ENCODE data around the gene C2CD2L.
A peak's percentile ranks its signal among the peaks of the same experiment; 100 is the strongest.
"Not testable (repeated sequence)": the region's sequence is repeated elsewhere in the genome, so short reads cannot be mapped to it uniquely, and the experiment has no call there.

The C2CD2L gene

DNA sequence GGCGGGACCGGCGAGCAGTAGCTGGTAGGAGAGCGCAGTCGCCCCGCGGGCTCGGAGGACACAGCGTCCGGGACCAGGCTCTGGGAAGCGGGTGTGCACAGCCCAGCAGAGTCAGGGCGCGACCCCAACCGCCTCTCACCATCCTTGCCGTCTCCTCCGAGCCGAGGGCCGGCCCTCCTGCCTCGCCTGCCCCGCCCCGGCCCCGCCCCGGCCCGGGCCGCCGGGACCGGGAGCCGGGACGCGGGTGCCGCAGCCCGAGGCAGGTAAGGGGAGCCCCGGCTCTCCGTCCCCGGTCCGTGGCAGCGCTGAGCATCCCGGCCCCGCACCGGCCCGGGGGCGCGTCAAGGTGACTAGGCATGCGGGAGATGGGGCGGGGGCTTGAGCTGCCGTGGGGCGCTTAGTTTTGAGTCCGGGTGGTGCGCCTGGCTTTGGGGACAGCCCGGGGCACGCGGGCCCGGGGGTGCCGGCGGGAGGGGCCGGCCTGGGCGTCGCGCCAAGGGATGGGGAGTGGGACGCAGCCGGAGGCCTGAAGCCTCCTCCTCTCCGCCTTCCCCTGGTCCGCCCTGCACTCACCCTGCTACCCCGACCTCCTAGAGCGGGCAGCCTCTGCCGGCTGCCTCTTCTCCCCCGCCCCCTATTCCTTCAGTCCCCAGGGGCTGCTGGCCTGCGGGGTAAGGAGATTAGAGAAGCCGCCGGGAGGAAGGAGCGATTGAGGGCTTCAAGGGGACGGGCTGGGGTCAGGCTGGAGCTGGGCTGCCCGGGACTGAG lies 42.1 kb downstream of the C2CD2L start, which contains the start of gene ABCG4:
TSS of gene ABCG4 (plus strand) at position 35 of the 768 bp plus-strand sequence. CDS start 914 bp downstream, outside the sequence.
- DNase-seq (ENCODE audit: low read depth in 3 of 3, low spot score in 1 of 3): peak in 1 of 3 donors; percentile 12

DNA sequence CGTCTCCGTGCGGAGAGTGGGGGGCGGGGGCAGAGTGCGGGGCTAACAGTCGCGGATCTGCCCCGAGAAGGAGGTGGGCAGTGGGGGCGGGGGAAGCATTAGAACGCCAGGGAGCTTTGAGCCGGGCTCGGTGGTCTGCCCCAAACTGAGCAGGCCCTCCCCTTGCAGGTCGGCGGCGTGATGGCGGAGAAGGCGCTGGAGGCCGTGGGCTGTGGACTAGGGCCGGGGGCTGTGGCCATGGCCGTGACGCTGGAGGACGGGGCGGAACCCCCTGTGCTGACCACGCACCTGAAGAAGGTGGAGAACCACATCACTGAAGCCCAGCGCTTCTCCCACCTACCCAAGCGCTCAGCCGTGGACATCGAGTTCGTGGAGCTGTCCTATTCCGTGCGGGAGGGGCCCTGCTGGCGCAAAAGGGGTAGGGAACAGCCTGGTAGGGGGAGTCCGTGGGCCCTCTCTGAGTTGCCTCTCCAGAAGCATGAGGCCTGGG lies 42.7 kb downstream of the C2CD2L start:
- no peak for DNase-seq (ENCODE audit: low read depth in 3 of 3, low spot score in 1 of 3)

DNA sequence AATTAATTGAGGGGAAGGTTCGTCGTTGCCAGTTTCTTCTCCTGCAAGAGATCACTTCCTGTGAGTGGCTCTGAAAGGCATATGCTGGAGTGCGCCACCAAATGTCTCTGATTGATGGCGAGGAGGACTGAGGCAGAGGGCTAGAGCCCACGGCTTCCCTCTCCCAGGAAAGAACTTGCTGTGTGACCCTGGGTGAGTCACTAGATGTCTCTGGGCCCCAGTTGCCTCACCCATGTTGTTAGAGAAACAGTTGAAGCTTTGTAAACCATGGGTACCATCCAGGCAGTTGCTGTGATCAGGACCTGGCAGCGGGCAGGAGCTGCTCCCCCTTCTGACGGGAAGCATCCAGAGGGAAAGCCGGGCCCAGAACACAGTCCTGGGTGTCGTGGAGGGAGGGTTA lies 44.9 kb downstream of the C2CD2L start:
- DNase-seq (ENCODE audit: low read depth in 3 of 3, low spot score in 1 of 3): no peak

DNA sequence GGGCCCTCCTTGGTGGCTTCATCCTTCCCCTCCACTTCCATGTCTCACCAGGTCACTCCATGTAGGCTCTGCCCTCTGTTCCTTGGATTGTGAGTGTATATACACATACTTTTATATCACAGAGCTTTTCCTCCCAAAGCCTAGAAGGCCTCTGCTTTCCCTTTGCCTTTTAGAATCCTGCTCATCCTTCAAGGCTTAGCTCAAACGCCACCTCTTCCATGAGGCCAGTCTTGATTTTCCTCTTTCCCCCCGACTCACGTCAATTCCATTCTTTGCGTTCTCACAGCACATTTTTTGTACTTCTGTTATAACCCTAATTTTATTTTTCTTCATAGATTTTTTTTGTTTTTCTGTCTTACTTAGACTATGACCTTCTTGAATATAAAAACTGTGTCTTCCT lies 45.5 kb downstream of the C2CD2L start:
- DNase-seq (ENCODE audit: low read depth in 3 of 3, low spot score in 1 of 3): no peak

DNA sequence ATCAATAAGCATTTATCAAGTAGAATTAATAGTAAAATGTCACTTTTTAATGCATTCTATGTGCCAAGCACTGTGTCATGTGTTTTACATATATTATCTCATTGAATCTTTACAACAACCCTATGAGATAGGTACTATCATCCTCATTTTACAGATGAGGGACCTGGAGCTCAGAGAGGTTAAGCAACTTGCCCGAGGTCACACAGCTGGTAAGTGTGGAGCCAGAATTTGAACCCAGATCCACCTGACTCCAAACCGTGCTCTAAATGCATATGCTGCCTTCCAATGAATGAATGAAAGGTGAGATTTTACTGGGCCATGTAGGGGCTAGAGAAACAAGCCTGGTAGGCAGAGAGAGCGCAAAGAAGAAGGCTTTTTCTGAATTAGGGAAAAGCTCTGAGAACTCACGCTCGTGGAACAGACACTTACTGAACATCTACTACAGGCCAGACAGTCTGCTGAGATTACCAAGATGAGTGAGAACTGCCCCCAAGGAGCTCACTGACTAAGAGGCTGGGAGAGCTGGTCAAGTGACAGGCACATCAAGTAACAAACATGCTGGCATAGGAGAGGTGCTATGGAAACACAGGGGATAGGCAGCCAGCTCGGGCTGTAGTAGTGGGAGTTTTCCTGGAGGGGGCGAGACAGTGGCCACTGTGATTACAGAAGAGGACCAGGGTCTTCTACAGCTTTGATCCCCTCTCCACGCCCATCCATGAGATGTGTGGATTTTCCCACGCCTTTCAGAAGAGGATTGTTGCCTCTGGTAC lies 46.1 kb downstream of the C2CD2L start:
- no peak for DNase-seq (ENCODE audit: low read depth in 3 of 3, low spot score in 1 of 3)

DNA sequence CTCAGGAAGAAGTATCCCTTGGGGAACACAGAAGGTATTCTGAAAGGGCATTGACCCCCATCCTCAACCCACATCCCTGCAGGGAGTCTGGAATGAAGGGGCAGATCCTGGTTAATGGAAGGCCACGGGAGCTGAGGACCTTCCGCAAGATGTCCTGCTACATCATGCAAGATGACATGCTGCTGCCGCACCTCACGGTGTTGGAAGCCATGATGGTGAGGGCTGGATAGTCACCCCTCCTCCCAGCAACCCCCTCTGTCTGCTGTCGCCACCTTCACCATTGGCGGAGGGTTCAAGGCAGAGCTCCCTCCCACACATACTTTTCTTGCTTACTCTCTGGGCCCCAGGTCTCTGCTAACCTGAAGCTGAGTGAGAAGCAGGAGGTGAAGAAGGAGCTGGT lies 47.0 kb downstream of the C2CD2L start:
- DNase-seq (ENCODE audit: low read depth in 3 of 3, low spot score in 1 of 3): no peak

DNA sequence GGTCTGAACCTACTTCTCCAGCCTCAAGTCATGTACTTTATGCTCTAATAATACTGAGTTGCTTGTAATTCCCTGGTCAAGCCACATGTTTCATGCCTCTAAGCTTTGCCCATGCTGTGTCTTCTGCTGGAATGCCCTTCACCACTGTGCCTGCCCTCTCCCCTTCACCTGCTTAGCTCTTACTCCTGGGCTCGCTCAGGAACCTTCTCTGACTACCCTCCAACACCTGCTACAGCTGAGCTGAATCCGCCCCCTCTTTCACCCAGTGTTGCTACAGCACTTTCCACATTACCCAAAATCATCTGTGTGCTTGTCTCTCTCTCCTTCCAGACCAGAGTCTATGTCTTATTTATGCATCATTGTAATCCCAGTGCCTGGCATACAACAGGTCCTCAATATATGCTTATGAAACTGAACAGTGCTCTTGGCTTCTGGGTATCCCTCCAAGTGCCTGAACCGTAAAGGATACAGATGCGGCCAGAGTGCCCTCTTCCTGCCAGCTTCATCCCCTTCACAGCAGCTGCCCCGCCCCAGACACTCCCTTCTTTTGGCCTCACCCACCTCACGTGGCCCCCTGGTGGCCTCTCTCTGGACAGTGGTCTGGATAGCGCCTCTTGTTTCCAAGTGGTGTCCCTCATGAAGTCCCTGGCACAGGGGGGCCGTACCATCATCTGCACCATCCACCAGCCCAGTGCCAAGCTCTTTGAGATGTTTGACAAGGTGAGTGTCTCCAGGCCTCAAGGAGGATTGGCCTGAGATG lies 48.8 kb downstream of the C2CD2L start:
- DNase-seq (ENCODE audit: low read depth in 3 of 3, low spot score in 1 of 3): no peak

DNA sequence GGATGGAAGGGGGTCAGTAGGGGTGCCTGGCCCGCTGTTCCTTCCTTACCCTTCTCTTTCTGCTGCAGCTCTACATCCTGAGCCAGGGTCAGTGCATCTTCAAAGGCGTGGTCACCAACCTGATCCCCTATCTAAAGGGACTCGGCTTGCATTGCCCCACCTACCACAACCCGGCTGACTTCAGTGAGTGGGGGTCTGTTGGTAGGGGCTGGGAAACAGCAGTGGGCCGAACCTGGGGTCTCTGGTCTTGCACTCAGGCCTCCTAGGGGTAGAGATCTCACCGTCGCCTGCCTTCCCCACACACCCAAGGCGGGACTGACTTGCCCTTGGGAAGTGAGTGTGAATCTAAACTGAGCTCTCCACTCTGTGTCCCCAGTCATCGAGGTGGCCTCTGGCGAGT lies 49.4 kb downstream of the C2CD2L start:
- no peak for DNase-seq (ENCODE audit: low read depth in 3 of 3, low spot score in 1 of 3)

DNA sequence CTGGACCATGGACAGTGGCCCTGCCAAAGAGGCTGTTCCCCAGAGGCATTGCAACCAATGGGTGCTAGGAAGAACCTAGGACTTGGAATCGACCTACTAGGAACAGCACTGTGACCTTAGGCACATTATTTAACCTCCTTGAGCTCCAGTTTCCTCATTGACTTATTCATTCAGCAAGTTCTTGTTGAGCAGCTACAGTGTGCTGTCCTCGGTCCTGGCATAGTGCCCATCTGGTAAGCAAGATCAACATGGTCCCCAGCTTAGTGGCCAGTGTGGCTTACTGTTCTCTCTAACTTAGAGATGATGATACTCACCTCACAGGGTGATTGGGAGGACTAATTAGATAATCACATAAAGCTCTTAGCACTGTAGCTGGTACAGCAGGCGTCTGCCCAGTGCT lies 49.9 kb downstream of the C2CD2L start:
- DNase-seq (ENCODE audit: low read depth in 3 of 3, low spot score in 1 of 3): no peak

DNA sequence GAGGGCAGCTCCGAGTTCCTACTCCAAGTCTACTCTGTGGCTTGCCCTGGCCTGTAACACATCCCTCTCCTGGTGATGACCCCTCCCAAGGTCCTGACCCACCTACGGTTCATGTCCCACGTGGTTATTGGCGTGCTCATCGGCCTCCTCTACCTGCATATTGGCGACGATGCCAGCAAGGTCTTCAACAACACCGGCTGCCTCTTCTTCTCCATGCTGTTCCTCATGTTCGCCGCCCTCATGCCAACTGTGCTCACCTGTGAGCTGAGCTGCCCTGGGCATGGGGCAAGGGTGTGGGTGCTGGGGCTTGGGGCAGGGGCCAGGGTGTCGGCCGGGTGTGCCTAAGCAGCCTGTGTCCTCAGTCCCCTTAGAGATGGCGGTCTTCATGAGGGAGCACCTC lies 51.3 kb downstream of the C2CD2L start:
- no peak for DNase-seq (ENCODE audit: low read depth in 3 of 3, low spot score in 1 of 3)

DNA sequence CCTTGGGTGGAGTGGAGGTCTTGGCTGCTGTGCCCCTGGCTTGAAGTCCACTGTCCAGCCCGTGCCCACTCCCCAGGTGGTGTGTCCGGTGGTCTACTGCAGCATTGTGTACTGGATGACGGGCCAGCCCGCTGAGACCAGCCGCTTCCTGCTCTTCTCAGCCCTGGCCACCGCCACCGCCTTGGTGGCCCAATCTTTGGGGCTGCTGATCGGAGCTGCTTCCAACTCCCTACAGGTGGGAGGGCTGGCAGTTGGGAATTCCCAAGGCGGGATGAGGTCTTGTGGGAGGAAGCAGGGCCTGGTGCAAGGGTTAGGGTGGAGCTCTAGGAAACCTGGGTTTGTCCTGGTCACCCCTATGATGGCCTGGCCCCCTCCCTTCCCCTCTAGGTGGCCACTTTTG lies 53.0 kb downstream of the C2CD2L start:
- DNase-seq (ENCODE audit: low read depth in 3 of 3, low spot score in 1 of 3): no peak

DNA sequence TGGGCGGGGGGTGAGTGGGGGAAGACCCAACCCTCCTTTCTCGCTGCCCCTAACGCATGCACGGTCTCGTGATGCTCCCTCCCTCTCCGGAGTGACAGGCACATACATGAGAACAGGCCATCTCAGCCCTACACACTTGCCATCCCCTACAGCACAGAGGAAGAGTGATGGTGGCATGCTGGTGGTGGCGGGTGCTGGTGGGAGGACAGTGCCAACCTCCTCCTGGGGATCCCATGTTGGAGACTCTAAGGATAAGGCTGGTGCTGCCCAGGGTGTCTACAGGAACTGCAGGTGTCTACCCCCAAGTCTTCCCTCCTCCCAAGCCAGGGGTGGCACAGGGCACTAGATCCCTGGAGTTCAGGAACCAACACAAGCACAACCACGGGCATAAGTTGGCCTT lies 54.7 kb downstream of the C2CD2L start:
- DNase-seq (ENCODE audit: low read depth in 3 of 3, low spot score in 1 of 3): no peak

DNA sequence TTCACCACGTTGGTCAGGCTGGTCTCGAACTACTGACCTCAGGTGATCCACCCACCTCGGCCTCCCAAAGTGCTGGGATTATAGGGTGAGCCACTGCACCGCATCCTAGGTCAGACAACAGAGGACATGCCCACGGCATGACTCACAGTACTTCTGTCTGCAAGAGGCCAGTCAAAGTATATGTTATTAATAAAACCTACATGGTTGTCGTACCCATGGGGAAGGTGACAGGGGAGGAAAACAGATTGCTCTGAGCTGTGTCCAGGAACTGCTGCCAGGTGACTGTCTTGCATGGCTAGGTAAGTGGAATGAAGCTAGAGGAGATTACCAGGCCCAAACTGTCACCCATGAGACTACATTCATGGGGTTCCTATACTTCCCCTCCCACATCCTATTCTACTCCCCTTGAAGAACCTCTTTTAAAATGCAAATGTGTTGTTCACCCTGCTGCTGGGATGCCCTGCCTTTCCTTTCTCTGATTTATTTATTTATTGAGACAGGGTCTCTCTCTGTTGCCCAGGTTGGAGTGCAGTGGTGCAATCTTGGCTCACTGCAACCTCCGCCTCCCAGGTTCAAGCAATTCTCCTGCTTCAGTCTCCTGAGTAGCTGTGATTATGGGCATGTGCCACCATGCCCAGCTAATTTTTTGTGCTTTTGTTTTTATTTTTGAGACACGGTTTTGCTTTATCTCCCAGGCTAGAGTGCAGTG lies 59.4 kb downstream of the C2CD2L start:
- DNase-seq (ENCODE audit: low read depth in 3 of 3, low spot score in 1 of 3): no peak

DNA sequence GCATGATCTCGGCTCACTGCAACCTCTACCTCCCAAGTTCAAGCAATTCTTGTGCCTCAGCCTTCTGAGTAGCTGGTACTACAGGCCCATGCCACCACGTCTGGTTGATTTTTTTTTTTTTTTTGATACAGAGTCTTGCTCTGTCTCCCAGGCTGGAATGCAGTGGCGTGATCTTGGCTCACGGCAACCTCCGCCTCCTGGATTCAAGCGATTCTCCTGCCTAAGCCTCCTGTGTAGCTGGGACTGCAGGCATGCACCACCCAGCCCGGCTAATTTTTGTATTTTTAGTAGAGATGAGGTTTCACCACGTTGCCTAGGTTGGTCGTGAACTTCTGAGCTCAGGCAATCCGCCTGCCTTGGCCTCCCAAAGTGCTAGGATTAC lies 59.9 kb downstream of the C2CD2L start:
- DNase-seq (ENCODE audit: low read depth in 3 of 3, low spot score in 1 of 3): not testable (repeated sequence)

DNA sequence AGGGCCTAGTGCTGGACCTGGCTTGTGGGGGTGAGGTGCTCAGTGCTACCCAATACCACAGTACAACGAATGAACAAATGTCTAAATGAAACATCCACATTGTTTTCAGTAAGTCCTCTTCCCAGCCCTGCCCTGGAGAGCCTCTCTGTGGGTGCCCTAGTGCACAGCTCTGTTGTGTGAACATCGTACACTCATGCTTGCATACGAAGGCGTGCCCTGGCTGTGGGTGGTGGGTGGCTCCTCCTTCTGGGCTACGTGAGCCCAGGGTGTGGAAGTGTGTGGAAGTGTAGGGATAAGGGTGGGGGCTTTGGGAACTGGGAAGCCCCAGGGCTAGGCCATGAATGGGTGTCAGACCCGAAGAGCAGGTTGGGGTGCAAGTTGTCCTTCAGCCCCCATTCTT lies 60.8 kb downstream of the C2CD2L start:
- DNase-seq (ENCODE audit: low read depth in 3 of 3, low spot score in 1 of 3): no peak
